Ovary (tissue), 3 donors: Measurements from ENCODE around the gene FRMD4A.

ENCODE experiments used
- EP300 ChIP-seq: sonication (generic); formaldehyde crosslinking; IDR thresholded peaks from one replicate; pipeline ENCODE4 v1.6.1; 2017; ENCODE audit warnings: antibody characterized with exemption
- TF ChIP-seq, protein P1 (sequence below), 3 donors: fragments of 450-650 bp in 2 of 3; fragments of 200-600 bp in 1 of 3; IDR thresholded peaks; one replicate each; pipeline versions ENCODE4 v1.5.1 to v1.8.0; 2016 to 2022; ENCODE audit warnings: antibody characterized with exemption in 3 of 3, mild to moderate bottlenecking in 1 of 3
- donor health status: DM: no; HTN: no; CAD: no.

DNA sequence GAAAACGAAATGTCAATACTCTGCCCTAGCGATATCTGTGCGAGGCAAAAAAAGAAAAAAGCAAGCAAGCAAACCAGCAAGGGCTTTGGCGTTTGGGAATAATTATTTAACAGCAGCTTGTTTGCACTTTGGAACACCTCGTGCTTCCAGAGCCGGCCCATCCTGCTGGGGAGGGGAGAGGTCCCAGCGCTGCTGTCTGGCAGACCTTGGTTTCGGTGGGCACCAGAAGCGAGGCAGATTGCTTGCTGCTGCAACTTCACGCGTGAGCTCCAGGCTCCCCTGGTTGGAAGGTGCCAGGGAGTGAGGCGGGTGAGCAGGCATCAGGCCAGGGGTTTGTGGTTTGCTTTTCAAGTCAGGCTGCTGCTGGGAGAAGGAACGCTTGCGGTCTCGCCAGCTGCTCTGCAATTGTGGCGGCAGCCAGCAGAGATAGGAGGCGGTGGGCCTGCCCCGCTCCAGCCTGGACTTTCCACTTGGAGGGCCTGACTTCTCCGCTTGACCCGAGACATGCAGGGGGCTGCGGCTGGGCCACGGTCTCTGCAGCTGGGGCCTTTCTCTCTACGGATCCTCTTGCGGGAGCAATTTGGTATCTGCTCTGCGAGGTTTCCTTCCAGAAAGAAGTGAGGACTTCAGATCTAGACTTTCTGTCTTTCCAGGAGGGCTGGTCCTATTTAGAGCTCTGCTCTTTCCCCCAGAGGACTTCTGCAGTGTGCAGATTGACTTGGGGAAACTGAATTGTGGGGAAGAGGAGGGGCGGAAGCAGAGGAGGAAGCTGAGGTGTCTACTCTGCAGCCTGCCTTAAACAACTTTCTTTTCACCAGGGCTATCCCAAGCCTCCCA lies 612.6 kb downstream of the FRMD4A start:
- TF ChIP-seq, protein P1, sequence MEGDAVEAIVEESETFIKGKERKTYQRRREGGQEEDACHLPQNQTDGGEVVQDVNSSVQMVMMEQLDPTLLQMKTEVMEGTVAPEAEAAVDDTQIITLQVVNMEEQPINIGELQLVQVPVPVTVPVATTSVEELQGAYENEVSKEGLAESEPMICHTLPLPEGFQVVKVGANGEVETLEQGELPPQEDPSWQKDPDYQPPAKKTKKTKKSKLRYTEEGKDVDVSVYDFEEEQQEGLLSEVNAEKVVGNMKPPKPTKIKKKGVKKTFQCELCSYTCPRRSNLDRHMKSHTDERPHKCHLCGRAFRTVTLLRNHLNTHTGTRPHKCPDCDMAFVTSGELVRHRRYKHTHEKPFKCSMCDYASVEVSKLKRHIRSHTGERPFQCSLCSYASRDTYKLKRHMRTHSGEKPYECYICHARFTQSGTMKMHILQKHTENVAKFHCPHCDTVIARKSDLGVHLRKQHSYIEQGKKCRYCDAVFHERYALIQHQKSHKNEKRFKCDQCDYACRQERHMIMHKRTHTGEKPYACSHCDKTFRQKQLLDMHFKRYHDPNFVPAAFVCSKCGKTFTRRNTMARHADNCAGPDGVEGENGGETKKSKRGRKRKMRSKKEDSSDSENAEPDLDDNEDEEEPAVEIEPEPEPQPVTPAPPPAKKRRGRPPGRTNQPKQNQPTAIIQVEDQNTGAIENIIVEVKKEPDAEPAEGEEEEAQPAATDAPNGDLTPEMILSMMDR (IDR thresholded peaks at IDR 0.05): no peak
- no peak for TF ChIP-seq EP300
